HG03469 (cell line): ENCODE data around the gene DYNC2LI1.

ENCODE experiments used
- ATAC-seq: cut with Tn5 transposase; IDR thresholded peaks from one replicate; pipeline ENCODE4 v1.9.1; 2021; ENCODE audit warnings: mild to moderate bottlenecking, moderate library complexity, moderate number of reproducible peaks; ENCODE audit not compliant: unreplicated experiment

The DYNC2LI1 gene

DNA sequence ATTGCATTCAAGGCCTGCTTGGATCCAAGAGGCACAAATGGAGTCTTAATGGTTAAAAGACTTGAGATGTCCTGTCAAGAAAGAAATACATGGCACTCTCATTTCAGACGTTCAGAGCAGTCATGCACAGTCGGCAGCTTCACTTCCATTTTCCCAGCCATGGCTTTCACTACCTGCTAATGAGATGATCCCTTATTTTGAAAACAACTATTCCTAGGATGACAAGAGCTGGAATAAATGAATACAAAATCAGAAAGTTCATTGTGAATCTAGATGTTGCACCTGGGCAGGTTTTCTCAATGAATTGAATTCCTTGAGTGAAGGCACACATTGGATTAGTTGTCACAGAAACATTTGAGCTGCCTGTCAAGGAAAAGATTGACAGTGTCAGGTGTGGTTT is 39.1 kb downstream of the DYNC2LI1 start:
- no peak for ATAC-seq

GRCh38 chr2:43814711-43815110 is 40.9 kb downstream of the DYNC2LI1 start:
- no peak for ATAC-seq

DNA sequence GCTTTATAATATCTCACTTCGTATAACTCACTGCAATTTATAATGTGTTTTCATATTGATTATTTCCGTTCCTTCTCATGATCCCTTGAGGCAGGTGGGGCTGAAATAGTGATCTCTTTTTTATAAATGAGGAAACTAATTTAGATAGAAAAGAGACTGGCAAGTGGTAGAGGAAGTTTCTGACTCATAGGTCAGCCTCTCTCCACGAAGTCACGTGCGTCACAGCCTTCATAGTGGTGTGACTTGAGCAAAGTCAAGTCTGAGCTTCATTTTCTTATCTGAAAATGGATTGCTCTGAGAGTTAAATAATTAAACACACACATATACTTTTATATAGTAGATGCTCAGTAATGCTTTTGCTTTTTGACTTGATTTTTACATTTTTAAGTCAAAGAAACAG is 44.9 kb downstream of the DYNC2LI1 start:
- no peak for ATAC-seq

GRCh38 chr2:43819491-43820163 is 45.8 kb downstream of the DYNC2LI1 start:
- no peak for ATAC-seq

DNA sequence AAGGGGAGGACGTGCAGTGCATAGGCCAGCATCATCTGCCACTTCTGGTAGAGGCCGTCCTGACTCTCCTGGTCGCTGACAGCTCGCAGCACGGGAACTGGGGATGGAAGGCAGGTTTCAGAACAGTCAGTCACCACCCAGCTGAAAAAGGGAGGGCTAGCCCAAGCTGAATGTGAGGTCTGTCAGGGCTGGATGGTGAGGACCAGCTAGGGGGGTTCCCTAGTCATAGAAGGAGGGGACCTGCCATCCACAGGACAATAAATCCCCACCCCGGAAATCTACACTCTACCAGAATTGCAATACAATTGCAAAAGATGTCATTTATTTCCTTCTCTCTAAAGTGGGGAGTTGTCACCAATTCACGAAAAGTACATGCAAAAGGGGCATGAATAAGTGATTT is 49.0 kb downstream of the DYNC2LI1 start:
- no peak for ATAC-seq

DNA sequence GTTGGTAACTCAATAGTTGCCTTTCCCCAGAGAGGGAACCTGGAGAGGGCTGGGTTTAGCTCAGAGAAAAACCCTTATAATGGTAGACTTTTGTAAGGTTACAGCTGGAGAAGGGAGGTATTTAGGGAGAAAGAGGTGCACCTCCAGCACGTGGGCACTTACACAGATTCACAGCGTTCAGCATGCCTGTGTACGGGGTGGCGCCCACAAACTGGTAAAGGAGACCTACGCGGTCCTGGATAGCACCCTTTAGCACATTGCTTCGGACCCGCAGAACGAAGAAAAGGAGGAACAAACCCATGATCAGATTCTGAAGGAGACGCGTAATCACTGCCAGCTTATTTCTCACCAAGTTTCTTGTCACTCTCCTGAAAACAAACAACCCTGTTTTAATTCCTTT is 49.9 kb downstream of the DYNC2LI1 start:
- ATAC-seq = no peak

DNA sequence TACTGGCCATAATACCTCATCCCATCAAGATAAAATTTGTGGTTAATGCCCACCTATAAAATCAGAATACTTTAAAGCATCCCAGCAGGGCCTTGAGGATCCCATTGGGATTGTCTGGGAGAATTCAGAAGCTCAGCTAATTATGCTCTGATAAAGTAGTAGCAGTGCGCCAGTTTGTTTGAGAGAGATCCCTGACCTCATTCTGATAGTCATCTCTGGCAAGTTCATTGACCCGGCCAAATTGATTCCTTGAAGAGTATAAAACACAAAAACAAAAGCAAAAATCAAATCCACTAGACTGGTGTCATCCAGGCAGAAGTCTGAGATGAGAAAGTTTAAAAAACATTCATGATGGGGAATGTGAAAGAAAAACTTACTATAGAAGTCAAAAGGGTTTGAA is 50.7 kb downstream of the DYNC2LI1 start:
- no peak for ATAC-seq

DNA sequence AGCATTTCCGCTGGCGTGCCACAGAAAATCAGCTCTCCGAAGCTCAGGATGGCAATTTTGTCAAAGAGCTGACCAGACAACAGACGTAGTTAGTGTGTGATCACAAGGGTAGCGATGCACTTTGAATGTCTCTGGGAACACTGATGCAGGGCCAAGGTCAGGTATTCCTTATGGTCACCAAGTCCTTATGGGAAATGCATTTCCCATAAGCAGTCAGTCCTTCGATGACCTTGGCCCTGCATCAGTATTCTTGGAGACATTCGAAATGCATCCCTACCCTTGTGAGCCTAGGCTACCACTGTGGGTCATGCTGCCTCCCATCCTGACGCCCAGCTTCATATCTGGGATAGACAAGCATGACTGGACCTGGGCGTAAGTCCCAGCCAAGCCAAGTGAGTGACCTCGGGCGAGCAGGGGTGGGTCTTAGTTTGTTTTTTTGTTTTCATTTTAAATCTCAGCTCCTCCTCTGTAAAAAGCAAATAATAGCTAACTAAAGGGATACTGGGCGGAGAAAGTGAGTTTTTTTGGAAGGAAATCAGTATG is 51.2 kb downstream of the DYNC2LI1 start:
- ATAC-seq = no peak

GRCh38 chr2:43825841-43826240 is 52.0 kb downstream of the DYNC2LI1 start:
- ATAC-seq = no peak

GRCh38 chr2:43826305-43827250 is 52.7 kb downstream of the DYNC2LI1 start:
- no peak for ATAC-seq

- ATAC-seq = no peak
These were observed 57.9 kb downstream of the DYNC2LI1 start for GRCh38 chr2:43831543-43832294.

DNA sequence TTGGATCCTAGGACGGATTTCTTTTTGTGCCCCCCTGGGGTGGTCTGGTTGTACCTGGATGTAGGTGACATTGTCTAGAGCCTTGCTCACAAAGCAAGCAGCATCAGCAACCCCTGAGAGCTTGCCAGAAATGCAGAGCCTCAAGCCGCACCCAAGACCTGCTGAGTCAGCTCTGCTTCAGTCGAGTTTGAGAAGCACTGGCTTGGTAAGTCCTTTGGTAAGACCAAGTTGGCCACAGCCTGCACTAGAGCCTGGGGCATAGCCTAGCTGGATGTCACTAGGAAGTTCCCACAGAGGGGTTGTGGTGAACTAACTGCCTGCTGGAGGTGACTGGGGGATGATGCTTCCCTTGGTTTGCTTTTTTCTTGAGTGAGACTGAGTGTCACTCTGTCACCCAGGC is 58.6 kb downstream of the DYNC2LI1 start:
- ATAC-seq = no peak

- no peak for ATAC-seq
These were observed 63.2 kb downstream of the DYNC2LI1 start for GRCh38 chr2:43837033-43837432.

GRCh38 chr2:43837831-43838559 is 64.2 kb downstream of the DYNC2LI1 start:
- no peak for ATAC-seq

DNA sequence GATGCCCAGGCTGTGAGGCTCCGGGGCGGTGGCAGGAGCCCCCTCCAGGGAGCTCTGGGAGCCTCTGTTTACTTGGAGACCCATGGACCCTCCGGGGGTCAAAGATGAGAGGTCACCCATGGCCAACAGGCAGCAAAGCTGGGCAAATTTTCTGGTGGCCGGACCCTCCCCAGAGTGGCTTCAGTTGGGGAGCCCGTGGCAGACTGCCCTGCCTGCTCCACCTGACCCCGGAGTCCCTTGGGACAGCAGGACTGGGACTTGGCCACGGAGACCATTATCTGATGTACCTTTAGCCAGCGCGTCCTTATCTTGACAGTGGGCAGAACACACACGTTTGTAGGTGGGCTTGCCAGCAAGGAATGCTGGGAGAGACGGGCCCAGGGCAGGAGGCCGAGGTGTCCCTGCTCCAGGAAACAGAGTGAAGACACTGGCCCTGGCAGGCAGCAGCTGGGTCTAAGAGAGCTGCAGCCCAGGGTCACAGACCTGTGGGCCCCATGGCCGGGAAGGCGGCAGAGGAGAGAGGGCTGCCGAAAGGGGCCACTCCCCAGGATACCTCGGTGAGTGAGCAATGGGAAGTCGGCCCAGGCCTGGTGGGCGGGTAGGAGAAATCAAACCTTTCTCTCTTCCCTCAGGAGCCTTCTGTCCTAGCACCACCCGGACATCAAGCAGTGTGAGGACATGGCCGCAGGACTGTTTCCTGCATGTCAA is 64.9 kb downstream of the DYNC2LI1 start, which contains the start of the genes ABCG5 and ABCG8:
Gene ABCG5 (minus strand): TSS at position 280 of the 708 bp plus-strand sequence. CDS start 160 bp downstream, at position 120.
Gene ABCG8 (plus strand): TSS at position 412 of the 708 bp plus-strand sequence. CDS start 83 bp downstream, at position 495.
- no peak for ATAC-seq

GRCh38 chr2:43839776-43840564 is 66.1 kb downstream of the DYNC2LI1 start:
- no peak for ATAC-seq

GRCh38 chr2:43840965-43841364 is 67.1 kb downstream of the DYNC2LI1 start:
- no peak for ATAC-seq

DNA sequence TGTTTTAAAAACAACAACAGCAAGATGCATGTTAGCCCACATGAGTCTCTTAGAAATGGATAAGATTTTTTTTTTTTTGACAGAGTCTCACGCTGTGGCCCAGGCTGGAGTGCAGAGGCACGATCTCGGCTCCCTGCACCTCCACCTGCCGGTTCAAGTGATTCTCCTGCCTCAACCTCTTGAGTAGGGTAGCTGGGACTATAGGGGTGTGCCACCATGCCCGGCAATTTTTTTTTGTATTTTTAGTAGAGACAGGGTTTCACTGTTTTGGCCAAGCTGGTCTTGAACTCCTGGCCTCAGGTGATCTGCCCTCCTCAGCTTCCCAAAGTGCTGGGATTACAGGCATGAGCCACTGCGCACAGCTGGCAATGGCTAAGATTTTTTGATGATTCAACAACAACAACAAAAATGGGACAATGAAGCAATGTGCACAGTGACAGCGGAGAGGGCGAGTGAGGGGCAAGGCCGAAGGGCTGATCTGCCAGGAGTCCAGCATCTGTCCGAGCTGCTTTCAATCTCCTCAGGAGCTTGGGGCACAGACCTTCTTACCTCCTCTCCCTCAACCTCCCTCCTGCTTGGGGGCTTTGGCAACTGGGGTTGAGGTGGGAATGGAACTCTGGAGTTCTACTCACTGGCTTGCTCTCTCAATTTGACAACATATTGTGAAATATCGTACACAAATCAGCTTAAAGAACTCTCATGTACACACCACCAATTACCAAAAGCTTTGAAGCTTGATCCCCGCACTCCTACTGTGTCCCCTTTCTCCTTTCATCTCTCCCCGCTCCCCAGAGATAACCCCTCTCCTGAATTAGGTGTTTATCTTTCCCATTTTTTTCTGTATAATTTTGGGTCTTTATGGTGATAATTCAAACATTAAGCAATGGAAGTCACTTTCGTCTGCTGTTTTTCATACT is 68.4 kb downstream of the DYNC2LI1 start:
- no peak for ATAC-seq
